Kidney (tissue), 14 donors: Measurements from ENCODE around the gene DLGAP1. TPM values are rescaled to one million over a fixed set of nuclear protein-coding genes. Genes with fewer than 3 reads are reported as not detected.

Experiments
- DNase-seq, 5 donors: peaks; one replicate each; pipeline ENCODE4 v3.0.0-alpha.2; 2013 to 2020
- FAIRE-seq: peaks from 2 replicates; lab custom pipeline; 2012; peaks lifted over from hg19 to GRCh38; lab: Jason Lieb, UNC
- H3K27ac ChIP-seq, 2 donors: one replicate each; pipeline ENCODE4 v1.7.0; 2013; ENCODE audit warnings: low read depth in 2 of 2, low read length in 2 of 2, inconsistent platforms in 1 of 2
- H3K27me3 ChIP-seq: one replicate; pipeline ENCODE4 v1.7.1; 2013; ENCODE audit warnings: low read length, inconsistent platforms; ENCODE audit not compliant: control insufficient read depth, insufficient read depth
- H3K36me3 ChIP-seq, 3 donors: one replicate each; pipeline versions ENCODE4 v1.7.0 to v1.7.1; 2013; ENCODE audit warnings: low read length in 3 of 3, control low read depth in 1 of 3, inconsistent platforms in 1 of 3; ENCODE audit not compliant: insufficient read depth in 3 of 3, control insufficient read depth in 2 of 3
- H3K4me1 ChIP-seq, 3 donors: one replicate each; pipeline versions ENCODE4 v1.7.0 to v1.7.1; 2013; ENCODE audit warnings: low read length in 3 of 3, inconsistent platforms in 1 of 3, low read depth in 1 of 3; ENCODE audit not compliant: control insufficient read depth in 2 of 3, insufficient read depth in 2 of 3
- H3K4me3 ChIP-seq, 3 donors: one replicate each; pipeline versions ENCODE4 v1.7.0 to v1.8.1; 2013; ENCODE audit warnings: low read length in 3 of 3, control low read depth in 1 of 3, inconsistent platforms in 1 of 3
- H3K9ac ChIP-seq, 3 donors: one replicate each; pipeline versions ENCODE4 v1.7.0 to v1.7.1; 2013; ENCODE audit warnings: low read length in 3 of 3, control low read depth in 1 of 3, inconsistent platforms in 1 of 3
- H3K9me3 ChIP-seq, 3 donors: one replicate each; pipeline versions ENCODE4 v1.7.0 to v1.7.1; 2013; ENCODE audit warnings: low read length in 3 of 3, control low read depth in 1 of 3, inconsistent platforms in 1 of 3; ENCODE audit not compliant: control insufficient read depth in 2 of 3, insufficient read depth in 1 of 3
- CTCF ChIP-seq: IDR thresholded peaks from 3 replicates; pipeline ENCODE4 v1.5.1; 2012; ENCODE audit warnings: mild to moderate bottlenecking, moderate library complexity, borderline replicate concordance; ENCODE audit not compliant: insufficient read depth; ENCODE audit errors: extremely low read depth
- intact Hi-C: fragments of 100-400 bp; cut with DNase I; formaldehyde crosslinking; loops from one replicate; pipeline ENCODE4 v1.11.1; 2022
- polyA plus RNA-seq: library from polyadenylated mRNA; stranded (reverse); fragments of 350-450 nt; fragmentation: Illumina TruSeq; extraction: RNeasy Lipid Tissue Mini Kit (QIAGEN cat#74804); gene quantifications from one replicate; pipeline ENCODE4 v1.2.3, GENCODE V29; 2014; ENCODE audit warnings: low read depth, low replicate concordance; ENCODE audit not compliant: insufficient read depth
- total RNA-seq: library from RNA; stranded (reverse); fragmentation: NEBNext Ultra II Directional; extraction: Animal tissue kit (Norgen Biotek cat#: 25700); gene quantifications from one replicate; pipeline ENCODE4 v1.2.1, GENCODE V29; 2021
- donor health status: control.
- donor health status: control.
- donor health status: control.
- donor health status: control.
- donor health status: control.
- donor health status: DM: yes; HTN: yes; CAD: no.
- donor health status: Normal renal cell carcinoma (clear cell type).

DLGAP1 gene
- total and polyA plus RNA-seq, 2 donors from 2014 or later, result 1.2 to 32.8 TPM

DNA sequence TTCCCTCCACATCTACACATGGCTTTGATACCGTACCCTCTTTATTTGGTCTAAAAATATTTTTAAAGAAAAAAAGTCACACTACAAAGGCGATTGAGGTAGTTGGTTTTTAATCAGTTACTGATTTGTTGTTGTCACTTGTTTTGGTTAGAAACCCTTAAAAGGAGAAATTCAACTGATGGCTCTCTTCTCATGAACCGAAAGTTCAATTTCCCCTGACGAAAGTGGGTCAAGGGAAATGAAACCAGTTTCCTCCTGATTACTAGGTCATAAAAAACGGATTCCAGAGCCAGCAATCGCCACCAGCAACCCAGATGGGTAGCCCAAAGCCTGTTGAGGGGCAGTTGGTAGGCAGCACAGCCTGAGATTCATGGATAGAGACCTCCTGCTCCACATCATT is 63.2 kb downstream of the DLGAP1 start:
- no peak overlapping the region for H3K27ac ChIP-seq
- no peaks in the 10 kb centered on the region for H3K36me3 ChIP-seq
- H3K27me3 ChIP-seq, result no peaks in the 10 kb centered on the region
- H3K9me3 ChIP-seq, result no peaks in the 10 kb centered on the region
- DNase-seq (no peak), FAIRE-seq (no peak)
- TF ChIP-seq CTCF, result no peak
- no peak overlapping the region for H3K9ac ChIP-seq
- H3K4me3 ChIP-seq, result no peak overlapping the region
- intact Hi-C loops, result no loop called here
- no peaks in the 10 kb centered on the region for H3K4me1 ChIP-seq

DNA sequence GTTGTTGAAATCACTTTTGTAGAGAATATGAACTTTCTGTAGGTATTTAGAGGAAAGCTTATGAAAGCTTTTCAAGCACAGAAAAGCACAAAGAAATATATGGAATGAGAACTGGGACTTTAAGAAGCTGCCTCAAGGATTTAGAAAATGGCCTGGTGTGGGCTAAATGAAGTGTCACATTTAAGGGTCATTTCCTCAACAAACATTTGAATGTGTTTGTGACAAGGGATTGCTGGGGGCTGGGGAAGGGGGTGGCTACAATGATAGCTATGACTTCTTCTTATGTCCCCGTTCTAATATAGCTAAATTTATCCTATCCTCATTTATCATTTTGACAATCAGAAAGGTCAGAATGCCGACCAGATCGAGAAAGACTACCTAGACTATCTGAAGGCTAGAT is 69.2 kb downstream of the DLGAP1 start:
- H3K4me3 ChIP-seq, result no peak overlapping the region
- intact Hi-C loops, result no loop called here
- DNase-seq, result no peak
- no peaks in the 10 kb centered on the region for H3K4me1 ChIP-seq
- H3K9me3 ChIP-seq, result no peaks in the 10 kb centered on the region
- no peaks in the 10 kb centered on the region for H3K27me3 ChIP-seq
- no peak overlapping the region for H3K9ac ChIP-seq
- H3K36me3 ChIP-seq, result no peaks in the 10 kb centered on the region
- no peak for TF ChIP-seq CTCF
- H3K27ac ChIP-seq, result no peak overlapping the region
- no peak for FAIRE-seq

DNA sequence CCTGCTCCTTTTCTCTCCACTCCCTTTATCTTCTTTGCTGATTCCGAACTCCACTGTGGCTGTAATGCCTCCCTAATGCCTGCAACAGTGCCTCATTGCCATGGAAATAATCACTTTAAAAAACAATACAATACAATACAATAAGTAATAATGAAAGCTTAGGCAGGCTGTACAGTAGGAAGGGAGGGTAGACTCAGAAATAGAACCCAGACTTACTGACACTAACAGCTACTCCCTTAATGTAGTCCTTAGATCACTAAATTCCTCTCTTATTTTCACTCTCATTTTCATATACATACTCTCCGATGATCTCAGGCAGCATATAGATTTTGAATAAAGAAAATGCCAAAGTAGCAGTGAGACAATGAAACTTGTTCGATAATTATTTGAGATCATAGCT is 70.2 kb downstream of the DLGAP1 start:
- no peaks in the 10 kb centered on the region for H3K36me3 ChIP-seq
- no peak for FAIRE-seq
- H3K4me3 ChIP-seq, result no peak overlapping the region
- H3K9ac ChIP-seq, result no peak overlapping the region
- no peaks in the 10 kb centered on the region for H3K27me3 ChIP-seq
- no peaks in the 10 kb centered on the region for H3K4me1 ChIP-seq
- no peak for TF ChIP-seq CTCF
- no peaks in the 10 kb centered on the region for H3K9me3 ChIP-seq
- no peak for DNase-seq
- H3K27ac ChIP-seq, result no peak overlapping the region
- intact Hi-C loops, result no loop called here

DNA sequence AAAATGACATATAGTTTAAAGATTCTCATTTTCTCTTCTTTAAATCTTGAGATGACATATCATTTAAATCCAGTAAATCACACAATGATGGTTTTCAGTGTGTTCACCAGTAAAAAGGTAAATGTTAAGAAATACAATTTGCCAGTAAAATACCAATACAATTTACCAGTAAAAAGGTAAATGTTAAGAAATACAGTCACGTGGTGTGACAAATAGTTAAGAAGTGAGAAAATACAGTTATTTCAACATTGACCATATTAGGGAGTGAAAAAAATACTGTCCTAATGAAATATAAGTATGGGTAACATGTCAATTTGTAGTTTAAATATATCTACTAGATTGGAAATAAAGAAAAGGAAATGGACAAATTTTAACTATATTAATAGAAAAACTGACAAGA is 80.5 kb downstream of the DLGAP1 start:
- H3K36me3 ChIP-seq, result no peaks in the 10 kb centered on the region
- H3K9me3 ChIP-seq, result no peaks in the 10 kb centered on the region
- H3K9ac ChIP-seq, result no peak overlapping the region
- DNase-seq (no peak), FAIRE-seq (no peak)
- H3K4me3 ChIP-seq, result no peak overlapping the region
- no peak for TF ChIP-seq CTCF
- no peak overlapping the region for H3K27ac ChIP-seq
- no peaks in the 10 kb centered on the region for H3K27me3 ChIP-seq
- intact Hi-C loops, result no loop called here
- H3K4me1 ChIP-seq, result no peaks in the 10 kb centered on the region
